ENCODE data around the gene TTLL8. TPM values are rescaled to one million over a fixed set of nuclear protein-coding genes. Genes with fewer than 3 reads are reported as not detected.

Gene TTLL8
- total RNA-seq, 1 experiment from 2014 or later = not detected

DNA sequence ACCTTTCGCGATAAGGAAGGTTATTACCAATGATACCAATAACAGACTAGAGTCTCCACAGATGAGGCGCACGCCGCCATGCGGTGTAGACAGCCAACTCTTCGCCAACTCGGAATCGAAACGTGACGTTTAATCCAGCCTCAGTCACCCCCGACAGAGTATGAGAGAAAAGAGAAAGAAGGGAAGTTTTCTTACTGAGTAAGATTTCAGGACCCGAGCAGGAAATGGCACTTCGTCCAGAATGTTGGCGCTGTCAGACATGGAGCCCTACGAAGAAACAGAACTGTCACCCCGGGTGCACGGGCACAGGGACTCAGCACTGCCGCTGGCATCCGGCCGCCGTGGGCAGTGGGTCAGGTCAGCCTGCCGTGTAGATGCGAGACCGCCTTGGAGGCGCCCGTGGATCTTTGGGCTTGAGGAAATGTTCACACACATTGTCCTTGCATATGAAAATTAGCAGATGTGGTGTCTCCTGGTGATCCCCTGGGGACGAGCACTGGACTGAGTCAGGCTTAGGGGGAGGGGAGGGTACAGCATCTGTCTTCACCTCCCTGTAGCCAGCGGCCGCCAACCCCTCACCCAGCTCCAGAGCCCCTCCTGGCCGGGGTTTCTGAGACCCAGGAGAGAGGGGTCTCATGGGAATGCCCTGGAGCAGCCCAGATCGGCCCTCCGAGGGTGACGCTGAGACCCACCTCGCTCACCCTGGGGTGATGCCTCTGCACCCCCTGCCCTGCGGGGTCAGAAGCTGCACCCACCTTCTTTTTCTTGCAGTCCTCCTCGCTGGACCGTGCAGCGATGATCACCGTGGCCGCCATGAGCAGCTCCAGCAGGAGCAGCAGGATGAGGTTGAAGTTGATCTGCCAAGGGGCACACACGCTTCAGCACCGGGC lies 18.8 kb upstream of the TTLL8 start:
- Histone ChIP-seq H3K79me2 (ENCODE audit: low read length) (no peaks in the 10 kb centered on the region), H3F3A (ENCODE audit: low read length, unreplicated experiment) (no peaks in the 10 kb centered on the region), H3K9me2 (replicated peaks; ENCODE audit: low read length) (no peaks in the 10 kb centered on the region), H3K27me3 (ENCODE audit: low read length) (no peaks in the 10 kb centered on the region), H3K4me1 (ENCODE audit: insufficient read depth, low read length) (no peaks in the 10 kb centered on the region), H3K9ac (ENCODE audit: low read length) (no peak overlapping the region), H4K20me1 (ENCODE audit: low read length) (no peaks in the 10 kb centered on the region), H3K36me3 (ENCODE audit: low read depth, low read length) (no peaks in the 10 kb centered on the region), H3K9me3 (ENCODE audit: low read length) (no peaks in the 10 kb centered on the region), H3K4me3 (ENCODE audit: low read length) (no peak overlapping the region), H2AFZ (ENCODE audit: low read length) (no peak overlapping the region), H3K4me2 (ENCODE audit: low read length) (no peak overlapping the region), H3K27ac (ENCODE audit: low read length) (no peak overlapping the region)
- no peak for DNase-seq
- POLR2A ChIA-PET (ENCODE audit: unreplicated experiment) = no interaction called here
- intact Hi-C loops (cut with micrococcal nuclease) = no loop called here
- TF ChIP-seq EZH2phosphoT487 (IDR thresholded peaks at IDR 0.05; ENCODE audit: borderline replicate concordance, low read length) = no peak
- TF ChIP-seq, protein P1, sequence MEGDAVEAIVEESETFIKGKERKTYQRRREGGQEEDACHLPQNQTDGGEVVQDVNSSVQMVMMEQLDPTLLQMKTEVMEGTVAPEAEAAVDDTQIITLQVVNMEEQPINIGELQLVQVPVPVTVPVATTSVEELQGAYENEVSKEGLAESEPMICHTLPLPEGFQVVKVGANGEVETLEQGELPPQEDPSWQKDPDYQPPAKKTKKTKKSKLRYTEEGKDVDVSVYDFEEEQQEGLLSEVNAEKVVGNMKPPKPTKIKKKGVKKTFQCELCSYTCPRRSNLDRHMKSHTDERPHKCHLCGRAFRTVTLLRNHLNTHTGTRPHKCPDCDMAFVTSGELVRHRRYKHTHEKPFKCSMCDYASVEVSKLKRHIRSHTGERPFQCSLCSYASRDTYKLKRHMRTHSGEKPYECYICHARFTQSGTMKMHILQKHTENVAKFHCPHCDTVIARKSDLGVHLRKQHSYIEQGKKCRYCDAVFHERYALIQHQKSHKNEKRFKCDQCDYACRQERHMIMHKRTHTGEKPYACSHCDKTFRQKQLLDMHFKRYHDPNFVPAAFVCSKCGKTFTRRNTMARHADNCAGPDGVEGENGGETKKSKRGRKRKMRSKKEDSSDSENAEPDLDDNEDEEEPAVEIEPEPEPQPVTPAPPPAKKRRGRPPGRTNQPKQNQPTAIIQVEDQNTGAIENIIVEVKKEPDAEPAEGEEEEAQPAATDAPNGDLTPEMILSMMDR (conservative IDR thresholded peaks at IDR 0.05; ENCODE audit: low read depth, low read length) = no peak
- no peak for TF ChIP-seq EZH2 (IDR thresholded peaks at IDR 0.05; ENCODE audit: low read length, unreplicated experiment)
- ATAC-seq = no peak
- CTCF ChIA-PET = no interaction called here
- no TSS peak for BruUV-seq (replicated peaks)

DNA sequence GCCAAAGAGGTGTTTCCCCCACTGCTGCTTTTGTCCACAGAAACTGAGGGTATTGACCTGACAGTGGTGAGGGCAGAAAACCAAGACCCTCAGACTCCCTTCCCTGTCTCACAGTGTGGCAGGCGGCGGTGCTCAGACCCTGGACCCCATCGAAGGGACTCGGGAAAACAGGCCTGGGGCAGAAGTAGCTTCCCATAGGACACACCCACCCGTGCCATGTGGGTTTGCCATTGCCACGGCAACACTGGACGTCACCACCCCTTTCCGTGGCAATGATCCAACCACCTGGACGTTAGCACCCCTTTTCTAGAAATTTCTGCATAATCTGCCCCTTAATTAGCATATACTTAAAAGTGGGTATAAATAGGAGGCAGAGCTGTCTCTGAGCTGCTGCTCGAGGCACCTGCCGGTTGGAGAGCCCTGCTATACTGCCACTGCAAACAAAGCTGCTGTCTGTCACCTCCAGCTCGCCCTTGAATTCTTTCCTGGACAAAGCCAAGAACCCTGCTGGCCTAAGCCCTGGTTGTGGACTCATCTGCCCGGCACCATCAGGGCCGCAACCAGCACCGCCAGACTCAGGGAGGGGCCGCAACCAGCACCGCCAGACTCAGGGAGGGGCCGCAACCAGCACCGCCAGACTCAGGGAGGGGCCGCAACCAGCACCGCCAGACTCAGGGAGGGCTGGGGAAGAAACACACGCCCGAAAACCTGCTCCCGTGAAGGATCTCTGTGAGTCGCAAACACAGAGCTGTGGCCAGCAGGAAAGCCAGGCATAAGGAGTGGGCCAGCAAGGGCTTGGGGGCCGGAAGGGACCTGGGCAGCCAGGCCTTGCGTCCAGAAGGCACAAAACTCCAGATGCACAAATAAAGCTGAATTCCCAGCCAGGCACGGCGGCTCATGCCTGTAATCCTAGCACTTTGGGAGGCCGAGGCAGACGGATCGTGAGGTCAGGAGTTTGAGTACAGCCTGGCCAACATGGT lies 16.7 kb upstream of the TTLL8 start:
- Histone ChIP-seq H3K79me2 (ENCODE audit: low read length) (no peaks in the 10 kb centered on the region), H3K27ac (ENCODE audit: low read length) (no peak overlapping the region)
- CTCF ChIA-PET = no interaction called here

More for the DNA sequence above, 16.7 kb upstream of the TTLL8 start:
- no peak overlapping the region for H3K4me2 ChIP-seq (ENCODE audit: low read length)
- no peaks in the 10 kb centered on the region for H3K9me3 ChIP-seq (ENCODE audit: low read length)
- peaks cover 7% of the 10 kb centered on the region; the same call in 1 of the 2 replicates for H3K4me1 ChIP-seq (ENCODE audit: insufficient read depth, low read length)
- DNase-seq (no peak), ATAC-seq (no peak)
- no peaks in the 10 kb centered on the region for H3F3A ChIP-seq (ENCODE audit: low read length, unreplicated experiment)
- intact Hi-C loops (cut with micrococcal nuclease) = no loop called here
- POLR2A ChIA-PET (ENCODE audit: unreplicated experiment) = no interaction called here
- H3K27me3 ChIP-seq (ENCODE audit: low read length) = no peaks in the 10 kb centered on the region
- TF ChIP-seq, protein P1 (conservative IDR thresholded peaks at IDR 0.05; ENCODE audit: low read depth, low read length) = no peak
- TF ChIP-seq EZH2 (IDR thresholded peaks at IDR 0.05; ENCODE audit: low read length, unreplicated experiment) (no peak), EZH2phosphoT487 (IDR thresholded peaks at IDR 0.05; ENCODE audit: borderline replicate concordance, low read length) (no peak)
- H3K36me3 ChIP-seq (ENCODE audit: low read depth, low read length) = no peaks in the 10 kb centered on the region
- no peak overlapping the region for H3K9ac ChIP-seq (ENCODE audit: low read length)
- no peaks in the 10 kb centered on the region for H3K9me2 ChIP-seq (replicated peaks; ENCODE audit: low read length)
- H4K20me1 ChIP-seq (ENCODE audit: low read length) = no peaks in the 10 kb centered on the region
- H2AFZ ChIP-seq (ENCODE audit: low read length) = no peak overlapping the region
- H3K4me3 ChIP-seq (ENCODE audit: low read length) = no peak overlapping the region
- no TSS peak for BruUV-seq (replicated peaks)

All from PC-3 (cell line).